GM19035 (cell line): ENCODE results near the gene CTDSP2.
"Not testable (repeated sequence)": the region's sequence is repeated elsewhere in the genome, so short reads cannot be mapped to it uniquely, and the experiment has no call there.

Experiments
- ATAC-seq: cut with Tn5 transposase; IDR thresholded peaks from one replicate; pipeline ENCODE4 v1.9.1; 2021; ENCODE audit not compliant: unreplicated experiment

Gene CTDSP2

DNA sequence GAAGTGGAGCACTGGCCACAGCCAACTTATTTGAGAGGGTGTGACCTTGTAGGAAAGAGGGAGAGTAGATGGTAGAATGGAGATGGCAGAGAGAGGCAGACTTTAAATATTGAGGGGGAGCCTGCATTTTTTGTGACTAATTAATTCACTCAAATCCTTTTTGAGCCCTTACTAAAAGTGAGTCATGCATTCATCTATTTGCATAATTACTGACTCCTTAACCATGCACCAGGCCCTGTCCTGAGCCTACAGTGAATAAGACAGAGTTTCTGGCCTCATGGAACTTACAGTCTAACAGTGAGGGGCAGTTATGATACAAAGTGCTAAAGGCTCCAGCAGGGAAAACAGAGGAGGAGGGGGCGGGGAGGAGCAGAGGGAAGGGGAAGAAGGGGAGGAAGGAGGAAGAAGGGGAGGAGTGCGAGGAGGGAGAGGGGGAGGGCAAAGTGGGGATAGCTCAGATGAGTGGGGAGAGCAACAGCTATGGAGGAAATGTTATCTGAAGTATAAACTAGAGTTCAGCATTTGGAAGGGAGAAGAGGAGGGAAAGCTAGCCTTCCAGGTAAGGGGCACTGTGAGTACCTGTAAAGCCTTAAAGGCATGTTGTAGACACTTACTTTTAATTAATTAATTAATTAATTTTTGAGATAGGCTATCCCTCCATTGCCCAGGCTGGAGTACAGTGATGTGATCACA is 7.5 kb upstream of the CTDSP2 start:
- no peak for ATAC-seq

DNA sequence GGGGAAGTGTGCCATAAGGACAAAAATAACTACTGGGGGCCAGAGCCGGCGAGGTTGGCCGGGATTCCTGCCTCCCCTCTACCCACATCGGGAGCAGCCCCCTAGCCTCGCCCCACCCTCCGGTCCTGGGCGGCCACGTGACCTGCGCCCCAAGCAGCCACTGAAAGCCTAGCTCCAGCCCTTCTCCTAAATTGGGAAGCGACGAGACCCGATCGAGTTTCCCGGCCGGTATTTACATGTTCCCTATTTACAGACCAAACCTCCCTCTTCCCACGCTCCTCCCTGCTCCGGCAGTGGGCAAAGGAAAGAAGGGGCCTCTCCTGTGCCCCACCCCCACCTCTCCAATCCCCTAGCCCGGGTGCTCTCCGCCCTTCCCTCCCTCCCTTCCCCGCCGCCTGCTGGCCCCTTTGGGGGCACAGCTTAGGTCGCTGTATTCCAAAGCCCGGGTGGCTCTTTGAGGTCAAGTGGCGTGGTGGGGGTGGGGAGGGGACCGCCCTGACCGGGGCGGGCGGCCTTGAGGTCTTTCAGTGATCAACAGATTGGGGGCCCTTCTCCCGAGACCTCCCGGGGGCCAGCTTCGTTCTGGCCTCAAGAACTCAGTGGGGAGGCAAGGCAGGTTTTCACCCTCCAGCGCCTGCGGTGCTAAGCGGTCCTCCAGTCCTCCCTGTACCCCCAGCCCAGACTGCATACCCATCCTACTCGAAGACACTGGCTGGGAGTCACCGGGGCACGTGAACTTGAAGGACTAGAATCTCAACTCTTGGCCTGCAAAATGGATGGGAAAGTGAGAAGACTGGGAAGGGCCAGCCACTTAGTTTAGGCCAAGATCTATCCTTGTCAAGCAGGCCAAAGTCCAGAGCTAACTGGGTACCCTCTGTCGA is 6.3 kb upstream of the CTDSP2 start:
- no peak for ATAC-seq

DNA sequence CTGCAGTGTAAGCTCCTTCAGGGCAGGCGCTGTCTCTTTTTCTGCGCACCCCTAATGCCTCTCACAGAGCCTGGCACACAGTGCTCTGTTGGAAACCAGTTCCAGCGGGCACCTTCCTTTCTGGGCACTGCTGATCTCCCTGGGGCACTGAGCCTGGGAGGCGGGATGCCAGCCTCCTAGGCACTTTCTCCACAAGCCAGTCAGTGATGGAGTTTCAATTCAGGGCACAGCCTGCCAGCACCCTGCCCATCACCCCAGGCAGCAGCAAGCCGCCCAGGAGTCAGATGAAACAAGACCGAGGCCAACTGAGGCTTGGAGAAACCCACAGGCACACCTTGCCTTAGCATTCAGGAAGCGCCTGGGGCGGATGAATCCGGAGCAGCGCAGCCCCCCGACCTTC is 5.7 kb upstream of the CTDSP2 start:
- no peak for ATAC-seq

DNA sequence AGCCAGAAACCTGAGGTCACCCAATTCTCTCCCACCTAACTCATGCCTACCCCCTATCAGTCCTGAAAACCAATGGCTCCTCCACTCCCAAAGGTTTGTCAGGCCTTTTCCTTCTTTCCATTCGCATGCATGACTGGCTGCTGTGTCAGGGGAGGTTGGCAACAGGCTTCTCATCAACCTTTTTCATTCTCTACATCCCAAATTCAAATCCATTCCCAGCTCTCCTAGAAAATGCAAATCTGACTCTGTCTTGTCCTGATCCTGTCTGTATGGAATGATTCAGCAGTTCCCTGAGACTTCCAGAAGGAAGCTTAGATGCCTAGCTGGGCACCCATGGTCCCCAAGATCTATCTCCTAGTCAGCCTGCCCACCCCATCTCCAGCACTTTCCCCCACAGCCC is 5.0 kb upstream of the CTDSP2 start:
- ATAC-seq = no peak

DNA sequence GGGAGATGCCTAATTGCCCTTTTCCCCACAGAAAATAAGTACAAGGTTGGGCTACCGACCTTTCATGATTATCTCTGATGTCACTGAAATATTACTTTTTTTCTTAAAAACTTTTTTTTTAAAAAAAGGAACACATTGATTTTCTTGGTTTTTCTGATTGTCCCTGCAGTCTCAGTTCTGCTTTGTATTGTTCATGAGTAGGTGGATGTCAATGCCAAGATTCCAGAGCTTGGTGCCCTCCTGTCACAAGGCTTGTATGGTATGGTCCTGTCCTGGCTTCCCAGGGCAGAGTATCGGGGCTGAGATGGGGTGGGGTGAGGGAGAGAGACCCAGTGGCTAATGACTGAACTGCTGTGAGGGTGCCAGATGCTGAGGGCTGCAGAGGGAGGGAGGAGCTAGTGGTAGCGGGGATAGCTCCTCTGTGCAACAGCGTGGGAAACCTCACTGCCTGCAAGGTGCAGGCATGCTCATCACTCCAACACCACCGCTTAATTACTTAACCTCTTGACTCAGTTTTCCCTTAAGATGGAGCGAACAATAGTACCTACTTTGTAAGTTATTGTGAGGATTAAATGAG is 4.4 kb upstream of the CTDSP2 start:
- ATAC-seq = no peak

DNA sequence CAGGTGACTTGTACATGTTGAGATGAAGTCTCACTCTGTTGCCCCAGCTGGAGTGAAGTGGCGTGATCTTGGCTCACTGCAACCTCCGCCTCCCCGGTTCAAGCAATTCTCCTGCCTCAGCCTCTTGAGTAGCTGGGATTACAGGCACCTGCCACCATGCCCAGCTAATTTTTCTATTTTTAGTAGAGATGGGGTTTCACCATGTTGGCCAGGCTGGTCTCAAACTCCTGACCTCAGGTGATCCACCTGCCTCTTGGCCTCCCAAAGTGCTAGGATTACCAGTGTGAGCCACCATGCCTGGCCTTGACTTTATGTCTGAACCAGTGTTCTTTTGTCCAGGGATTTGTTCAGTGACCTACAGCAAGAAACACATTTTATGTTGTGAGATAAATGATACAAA is 2.9 kb upstream of the CTDSP2 start:
- not testable (repeated sequence) for ATAC-seq

DNA sequence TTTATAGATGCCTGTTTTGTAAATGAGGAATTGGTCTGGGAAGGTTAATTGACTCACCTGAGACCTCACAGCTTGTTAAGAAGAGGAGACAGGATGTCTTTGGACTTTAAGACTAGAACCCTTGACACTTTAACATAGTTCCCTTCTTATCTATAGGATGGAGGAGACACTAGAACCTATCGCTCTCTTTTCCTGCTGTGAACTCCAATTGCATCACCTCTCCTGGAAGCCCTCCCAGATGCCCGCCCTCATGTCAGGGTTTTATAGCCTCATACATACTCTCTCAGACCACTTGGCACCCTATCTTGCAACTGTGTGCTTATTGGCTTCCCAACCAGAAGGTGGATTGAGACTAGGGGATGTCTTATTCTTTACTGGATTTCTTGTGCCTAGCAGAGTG is 2.5 kb upstream of the CTDSP2 start:
- no peak for ATAC-seq

DNA sequence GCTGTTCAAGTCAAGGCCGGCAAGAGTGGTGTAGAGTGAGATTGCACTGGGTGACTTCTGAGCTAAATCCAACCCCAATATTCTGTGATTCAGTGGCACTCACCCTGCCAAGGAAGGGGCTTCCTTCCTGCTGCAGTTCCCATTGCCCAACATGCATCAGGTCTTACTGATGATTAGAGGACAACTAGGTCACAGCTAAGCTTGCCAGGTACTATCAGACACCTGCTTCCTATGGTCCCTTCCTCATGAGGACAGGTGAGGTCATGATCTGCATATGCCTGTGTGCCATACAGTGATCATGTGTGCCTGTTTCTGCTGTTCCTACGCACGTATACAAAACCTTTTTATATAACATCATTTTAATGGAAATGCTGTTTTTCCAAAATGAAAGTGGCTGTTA is 1.7 kb upstream of the CTDSP2 start:
- no peak for ATAC-seq

DNA sequence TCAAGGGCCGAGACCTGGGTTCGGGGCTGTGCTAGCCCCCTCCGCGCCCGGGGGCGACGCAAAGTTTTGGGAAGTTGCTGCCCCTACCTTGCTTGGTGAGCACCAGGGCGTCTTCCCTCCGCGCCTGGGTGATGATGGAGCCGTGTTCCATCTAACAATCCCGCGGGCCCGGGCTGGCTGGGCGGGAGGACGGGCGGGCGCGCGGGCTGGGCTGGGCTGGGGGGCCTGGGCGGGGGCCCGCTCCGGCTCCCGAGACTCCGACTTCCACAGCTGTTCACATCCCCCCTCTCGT is 298 bp downstream of the CTDSP2 start:
- peak; percentile 6 for ATAC-seq

DNA sequence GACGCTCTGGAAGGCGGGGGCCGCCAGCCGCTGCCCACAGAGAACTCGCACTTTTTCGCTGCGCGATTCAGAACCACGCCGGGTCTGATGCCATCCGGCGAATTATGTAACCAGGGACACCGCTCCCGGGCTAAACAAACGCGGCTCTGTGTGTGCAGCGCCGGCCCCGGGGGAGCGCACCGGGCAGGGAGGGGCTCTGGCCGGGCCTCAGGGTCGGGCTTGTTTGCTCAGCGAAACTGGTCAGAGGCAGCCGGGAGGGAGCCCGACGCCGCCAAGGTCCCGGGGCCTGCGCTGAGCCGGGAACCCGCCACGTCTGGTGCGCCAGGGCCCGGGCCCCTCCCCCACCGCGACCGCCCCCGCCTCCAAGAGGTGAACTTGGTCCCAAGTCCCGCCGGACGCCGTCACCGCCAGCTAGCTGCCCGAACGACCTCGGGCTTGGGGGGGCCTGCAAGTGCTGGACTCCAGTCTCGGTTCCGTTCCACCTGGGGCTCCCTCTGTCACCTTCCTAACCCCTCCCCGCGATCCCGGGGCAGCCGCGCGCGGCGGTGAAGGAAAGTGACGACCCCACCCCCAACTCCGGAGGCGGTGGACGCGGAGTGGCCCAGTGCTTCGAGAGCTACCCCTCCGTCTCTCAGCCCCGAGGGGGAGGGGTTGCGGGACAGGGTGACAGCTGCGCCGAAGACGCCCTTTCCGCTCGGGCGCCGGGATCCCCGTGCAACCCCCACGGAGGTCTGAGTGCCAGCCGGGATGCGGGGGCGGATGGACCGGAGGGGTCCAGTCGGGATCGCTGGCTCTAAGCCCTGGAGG is 848 bp downstream of the CTDSP2 start:
- ATAC-seq = peak; percentile 29

DNA sequence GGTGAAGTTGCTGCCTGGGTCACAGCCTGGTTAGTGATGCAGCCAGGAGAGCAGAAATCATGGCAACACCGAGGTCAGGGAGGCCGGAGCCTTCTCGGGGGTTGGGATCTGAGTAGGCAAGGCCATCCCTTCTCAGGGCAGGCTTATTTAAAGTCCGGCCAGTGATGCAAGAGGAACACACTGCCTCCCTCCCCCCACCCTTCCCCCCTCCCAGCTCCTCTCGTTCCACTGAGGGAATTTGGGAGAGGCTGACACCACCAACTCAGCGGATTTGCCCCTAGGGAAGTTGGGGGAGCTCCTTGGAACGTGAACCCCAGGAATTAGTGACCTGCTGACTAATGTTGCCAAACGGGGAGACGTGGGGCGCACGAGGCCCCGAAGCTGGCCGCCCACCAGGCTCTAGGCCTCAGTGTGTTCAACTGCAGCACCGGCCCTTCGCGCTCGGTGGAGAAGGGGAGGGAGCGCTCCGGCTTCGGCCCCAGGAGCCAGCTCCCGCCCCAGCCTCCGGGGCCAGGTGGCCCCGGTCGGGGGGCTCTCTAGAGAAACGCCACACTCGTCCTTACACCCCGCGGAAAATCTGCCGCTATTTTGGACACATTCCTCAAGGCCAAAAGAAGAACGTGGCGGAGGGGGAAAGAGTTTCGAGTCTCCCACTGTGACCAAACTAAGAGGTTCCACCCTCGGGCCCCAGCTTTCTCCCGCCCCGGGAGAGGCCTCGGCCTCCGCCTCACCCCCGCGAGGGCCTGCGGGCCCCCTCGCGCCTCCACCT is 1.6 kb downstream of the CTDSP2 start:
- ATAC-seq = peak; percentile 25

DNA sequence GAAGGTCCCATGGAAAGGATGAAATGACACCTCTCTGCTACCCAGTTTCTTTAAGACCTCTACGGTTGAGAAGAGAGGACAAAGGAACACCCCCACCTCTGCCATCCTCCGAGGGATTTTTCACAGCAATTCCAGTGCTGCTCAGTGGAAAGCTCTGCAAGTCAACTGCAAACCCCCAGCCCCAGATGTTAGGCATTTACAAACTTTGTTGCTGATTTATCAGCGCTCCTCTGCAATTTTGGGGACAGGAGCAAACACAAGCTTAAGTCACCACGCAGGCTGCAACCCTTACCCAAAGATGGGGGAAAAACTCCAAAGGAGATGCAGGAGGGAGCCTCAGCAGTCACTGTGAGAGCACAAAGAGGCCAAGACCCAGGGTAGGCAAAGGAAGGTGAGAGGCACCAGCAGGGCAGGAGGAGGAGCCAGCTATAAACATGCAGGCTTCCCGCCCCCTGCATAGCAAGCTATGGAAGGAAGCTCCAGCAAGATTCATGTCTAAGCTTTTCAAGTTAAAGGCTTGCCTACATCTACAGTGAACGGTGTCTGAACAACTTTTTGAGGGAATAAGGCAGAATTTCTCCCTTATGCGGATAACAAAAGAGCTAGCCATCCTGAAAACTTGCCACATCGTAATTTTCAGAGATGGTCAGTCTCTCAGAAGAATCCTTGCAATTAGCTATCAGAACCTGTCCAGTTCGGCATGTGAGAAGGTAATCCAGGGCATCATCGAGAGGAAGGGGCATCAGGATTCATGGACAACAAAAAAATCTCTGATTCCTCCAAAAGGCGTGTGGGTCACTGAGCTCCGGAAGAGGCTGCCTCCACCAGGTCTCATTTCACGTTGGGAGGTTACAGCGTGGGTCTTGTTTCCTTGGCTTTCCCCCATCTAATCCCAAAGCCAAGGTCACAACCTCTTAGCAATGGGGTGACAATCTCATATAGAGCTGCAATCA is 3.9 kb downstream of the CTDSP2 start:
- ATAC-seq = no peak

DNA sequence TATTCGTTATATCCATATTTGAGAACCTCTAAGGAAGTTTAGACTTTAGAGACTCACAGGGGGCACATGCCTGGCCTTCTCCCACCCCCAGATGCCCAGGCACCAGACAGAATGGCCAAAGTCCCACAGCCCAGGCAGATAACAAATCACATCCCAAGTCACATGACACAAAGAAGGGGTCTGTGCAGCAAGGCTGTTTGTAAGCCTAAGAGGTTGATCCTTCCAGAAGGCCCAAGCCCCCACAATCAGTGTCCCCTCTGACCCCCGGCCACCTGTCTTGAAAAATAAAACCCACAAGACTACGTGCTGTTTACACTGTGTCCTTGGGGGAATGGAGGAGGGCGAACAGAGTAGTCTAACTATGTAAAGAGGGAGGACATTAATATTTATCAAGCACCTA is 5.1 kb downstream of the CTDSP2 start:
- no peak for ATAC-seq

DNA sequence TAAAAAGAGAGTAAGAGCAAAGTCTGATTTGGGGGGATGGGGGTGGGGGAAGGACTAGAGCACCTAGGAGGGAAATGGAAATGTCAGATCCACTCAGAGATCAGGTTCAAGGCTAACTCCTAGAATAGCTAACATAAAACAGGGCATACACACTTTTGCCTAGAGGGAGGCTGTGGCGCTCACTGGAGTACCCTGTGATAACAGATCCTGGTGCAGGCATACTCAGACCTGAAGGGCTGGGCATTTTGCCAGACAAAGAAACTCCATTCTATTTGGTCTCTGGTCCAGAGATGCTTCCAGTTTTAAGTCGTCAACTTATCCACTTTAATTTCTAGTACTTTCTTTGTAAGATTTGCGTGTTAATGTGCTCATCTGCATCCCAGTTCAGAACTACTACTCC is 5.8 kb downstream of the CTDSP2 start:
- no peak for ATAC-seq

DNA sequence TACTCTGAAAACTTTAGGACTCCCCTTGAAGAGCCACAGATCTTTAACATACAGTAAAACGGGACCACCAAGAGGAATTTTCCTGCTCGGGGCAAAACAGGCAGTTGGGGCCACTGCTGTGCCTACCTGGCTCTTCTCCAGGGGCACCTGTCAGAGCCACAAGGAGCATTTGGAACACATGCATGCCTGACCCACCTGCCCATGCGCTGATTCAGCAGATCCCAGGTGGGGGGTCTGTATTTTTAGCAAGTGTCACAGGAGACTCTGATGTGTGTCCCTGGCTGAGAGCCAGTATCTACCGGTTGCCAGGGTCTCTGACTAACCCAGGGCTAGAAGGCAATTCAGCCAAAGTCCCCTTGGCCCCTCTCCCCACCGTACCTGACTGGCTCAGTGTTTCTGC is 6.5 kb downstream of the CTDSP2 start:
- ATAC-seq = no peak

DNA sequence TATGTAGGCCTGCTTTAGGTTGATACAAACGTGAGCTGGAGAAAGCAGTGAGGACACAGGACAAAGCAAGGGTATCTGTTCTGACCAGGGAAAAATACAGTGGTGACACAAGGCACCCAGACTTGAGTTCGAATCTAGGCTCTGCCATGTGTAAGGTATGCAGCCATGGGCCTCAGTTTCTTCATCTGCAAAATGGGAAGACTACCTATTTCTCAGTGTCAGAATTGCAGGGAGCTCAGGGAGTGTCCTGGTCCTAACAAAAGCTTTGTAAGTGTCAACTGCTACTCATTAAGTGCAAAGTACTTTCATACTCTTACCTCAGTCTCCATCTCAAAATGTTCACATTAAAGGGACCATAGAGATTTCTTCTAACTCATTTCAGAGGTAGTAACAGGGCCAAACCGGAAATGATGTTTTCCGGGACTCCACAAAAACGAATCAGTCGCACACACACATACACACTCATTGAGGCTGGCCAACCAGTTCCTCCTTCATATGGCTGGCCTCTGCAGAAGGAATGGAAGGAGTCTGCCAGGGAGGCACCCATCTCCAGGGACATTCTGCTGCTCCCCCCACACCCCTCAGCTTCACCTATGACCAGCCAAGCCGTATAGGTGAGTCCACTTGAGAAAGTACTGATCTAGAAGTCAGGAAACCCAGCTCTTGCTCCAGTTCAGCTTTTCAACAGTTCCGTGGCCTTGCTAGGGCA is 7.8 kb downstream of the CTDSP2 start:
- ATAC-seq = no peak

DNA sequence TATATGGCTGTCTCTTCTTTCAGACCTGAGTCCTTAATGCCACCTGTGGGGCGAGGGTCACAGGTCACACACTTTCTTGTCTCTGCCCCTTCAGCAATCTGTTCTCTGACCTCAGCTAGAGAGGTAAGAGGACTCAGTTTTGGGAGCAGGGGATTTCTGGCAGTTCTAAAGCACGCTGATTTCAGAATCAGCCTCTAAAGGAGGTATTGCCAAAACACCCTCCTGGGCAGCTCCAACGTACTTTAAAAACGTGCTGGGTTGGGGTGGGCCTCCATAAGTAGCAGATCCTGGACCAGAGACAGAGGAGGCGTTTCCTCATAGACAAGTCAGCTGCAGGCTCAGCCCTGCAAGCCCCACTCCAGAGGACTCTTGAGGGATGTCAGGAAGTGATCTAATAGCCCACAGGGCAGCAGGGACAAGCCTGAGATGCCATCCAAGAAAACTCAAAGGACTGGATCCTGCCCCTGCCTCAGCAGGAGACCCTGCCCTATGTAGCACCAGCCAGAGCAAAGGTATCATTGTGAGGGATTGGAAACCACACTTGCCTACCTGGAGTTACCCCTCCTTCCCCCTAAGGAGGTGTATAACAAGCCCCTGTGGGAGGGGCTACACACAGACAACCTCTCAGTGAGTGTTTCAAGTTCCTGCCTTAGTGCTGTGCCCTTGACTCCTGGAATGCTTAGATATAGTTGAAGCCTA is 8.5 kb downstream of the CTDSP2 start:
- ATAC-seq = no peak
